Measurements from ENCODE around the gene ZNF536.

DNA sequence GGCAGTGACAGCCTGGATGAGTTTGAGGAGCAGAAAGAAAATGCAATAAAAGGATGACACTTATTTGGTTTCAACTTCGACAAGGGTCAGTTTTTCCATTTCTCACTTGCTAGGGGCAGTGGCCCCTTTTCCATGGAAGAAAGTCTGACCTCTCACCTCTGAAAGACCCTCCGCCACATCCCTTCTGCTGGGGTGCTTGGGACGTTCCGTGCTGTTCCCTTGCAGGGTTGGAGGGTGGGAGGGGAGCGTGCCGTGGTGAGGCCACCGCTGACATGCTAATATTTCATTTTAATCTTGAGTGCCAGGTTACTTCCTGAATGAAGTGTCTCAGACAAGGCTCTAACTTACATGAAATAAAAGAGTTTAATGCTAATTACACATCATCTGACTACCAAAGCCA lies 5.2 kb upstream of the ZNF536 start:
- TF ChIP-seq, protein P1, sequence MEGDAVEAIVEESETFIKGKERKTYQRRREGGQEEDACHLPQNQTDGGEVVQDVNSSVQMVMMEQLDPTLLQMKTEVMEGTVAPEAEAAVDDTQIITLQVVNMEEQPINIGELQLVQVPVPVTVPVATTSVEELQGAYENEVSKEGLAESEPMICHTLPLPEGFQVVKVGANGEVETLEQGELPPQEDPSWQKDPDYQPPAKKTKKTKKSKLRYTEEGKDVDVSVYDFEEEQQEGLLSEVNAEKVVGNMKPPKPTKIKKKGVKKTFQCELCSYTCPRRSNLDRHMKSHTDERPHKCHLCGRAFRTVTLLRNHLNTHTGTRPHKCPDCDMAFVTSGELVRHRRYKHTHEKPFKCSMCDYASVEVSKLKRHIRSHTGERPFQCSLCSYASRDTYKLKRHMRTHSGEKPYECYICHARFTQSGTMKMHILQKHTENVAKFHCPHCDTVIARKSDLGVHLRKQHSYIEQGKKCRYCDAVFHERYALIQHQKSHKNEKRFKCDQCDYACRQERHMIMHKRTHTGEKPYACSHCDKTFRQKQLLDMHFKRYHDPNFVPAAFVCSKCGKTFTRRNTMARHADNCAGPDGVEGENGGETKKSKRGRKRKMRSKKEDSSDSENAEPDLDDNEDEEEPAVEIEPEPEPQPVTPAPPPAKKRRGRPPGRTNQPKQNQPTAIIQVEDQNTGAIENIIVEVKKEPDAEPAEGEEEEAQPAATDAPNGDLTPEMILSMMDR (IDR thresholded peaks at IDR 0.05) = no peak
- no peak for TF ChIP-seq POLR2A (IDR thresholded peaks at IDR 0.05)
